Panc1 (cell line): Measurements from ENCODE around the gene BAG1.

Experiments used
- POLR2AphosphoS5 ChIP-seq: IDR thresholded peaks from 2 replicates; pipeline ENCODE4 v1.6.1; 2012; ENCODE audit warnings: mild to moderate bottlenecking, low read depth, low read length, moderate library complexity
- TF ChIP-seq, protein P1 (sequence below): fragments of 450-650 bp; IDR thresholded peaks from 2 replicates; pipeline ENCODE4 v1.5.1; 2017; ENCODE audit warnings: mild to moderate bottlenecking

DNA sequence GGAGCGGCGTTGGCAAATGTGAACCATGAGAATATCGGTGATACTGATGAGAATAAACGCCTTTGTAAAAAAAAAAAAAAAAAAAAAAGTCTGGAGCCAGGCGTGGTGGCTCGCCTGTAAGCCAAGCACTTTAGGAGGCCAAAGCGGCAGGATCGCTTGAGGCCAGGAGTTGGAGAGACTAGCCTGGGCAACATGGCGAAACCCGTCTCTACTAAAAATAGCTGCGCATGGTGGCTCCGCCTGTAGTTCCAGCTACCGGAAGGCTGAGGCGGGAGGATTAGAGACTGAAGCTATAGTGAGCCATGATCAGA is 25.4 kb upstream of the BAG1 start:
- no peak for TF ChIP-seq POLR2AphosphoS5
- TF ChIP-seq, protein P1, sequence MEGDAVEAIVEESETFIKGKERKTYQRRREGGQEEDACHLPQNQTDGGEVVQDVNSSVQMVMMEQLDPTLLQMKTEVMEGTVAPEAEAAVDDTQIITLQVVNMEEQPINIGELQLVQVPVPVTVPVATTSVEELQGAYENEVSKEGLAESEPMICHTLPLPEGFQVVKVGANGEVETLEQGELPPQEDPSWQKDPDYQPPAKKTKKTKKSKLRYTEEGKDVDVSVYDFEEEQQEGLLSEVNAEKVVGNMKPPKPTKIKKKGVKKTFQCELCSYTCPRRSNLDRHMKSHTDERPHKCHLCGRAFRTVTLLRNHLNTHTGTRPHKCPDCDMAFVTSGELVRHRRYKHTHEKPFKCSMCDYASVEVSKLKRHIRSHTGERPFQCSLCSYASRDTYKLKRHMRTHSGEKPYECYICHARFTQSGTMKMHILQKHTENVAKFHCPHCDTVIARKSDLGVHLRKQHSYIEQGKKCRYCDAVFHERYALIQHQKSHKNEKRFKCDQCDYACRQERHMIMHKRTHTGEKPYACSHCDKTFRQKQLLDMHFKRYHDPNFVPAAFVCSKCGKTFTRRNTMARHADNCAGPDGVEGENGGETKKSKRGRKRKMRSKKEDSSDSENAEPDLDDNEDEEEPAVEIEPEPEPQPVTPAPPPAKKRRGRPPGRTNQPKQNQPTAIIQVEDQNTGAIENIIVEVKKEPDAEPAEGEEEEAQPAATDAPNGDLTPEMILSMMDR, result no peak
